Epithelial cell of esophagus (primary cell): ENCODE data around the gene RAD54L2.
"Not testable (repeated sequence)": the region's sequence is repeated elsewhere in the genome, so short reads cannot be mapped to it uniquely, and the experiment has no call there.

ENCODE experiments used
- DNase-seq: peaks from one replicate; pipeline ENCODE4 v3.0.0; 2010; ENCODE audit warnings: low read depth
- H3K4me3 ChIP-seq: 2 replicates; pipeline ENCODE4 v1.5.1; 2011; ENCODE audit warnings: mild to moderate bottlenecking, low read length, control low read depth
- TF ChIP-seq, protein P1 (sequence below): IDR thresholded peaks from 2 replicates; pipeline ENCODE4 v1.5.1; 2011; ENCODE audit warnings: low read depth, mild to moderate bottlenecking, low read length, control low read depth, inconsistent platforms; ENCODE audit not compliant: insufficient read depth; ENCODE audit errors: missing control alignments

RAD54L2 gene

DNA sequence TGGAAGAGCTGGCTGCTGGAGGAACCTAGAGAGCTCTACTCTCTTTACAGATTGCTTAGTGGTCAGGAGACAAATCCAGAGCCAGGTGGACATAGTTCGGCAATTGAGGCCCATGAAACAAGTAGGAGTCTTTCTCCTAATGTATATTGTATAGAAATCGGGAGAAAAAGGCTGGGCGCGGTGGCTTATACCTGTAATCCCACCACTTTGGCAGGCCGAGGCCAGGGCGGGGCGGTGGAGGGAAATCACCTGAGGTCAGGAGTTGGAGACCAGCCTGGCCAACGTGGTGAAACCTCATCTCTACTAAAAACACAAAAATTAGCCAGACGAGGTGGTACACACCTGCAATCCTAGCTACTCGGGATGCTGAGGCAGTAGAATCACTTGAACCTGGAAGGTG is 10.8 kb downstream of the RAD54L2 start:
- no peak for DNase-seq
- TF ChIP-seq, protein P1, sequence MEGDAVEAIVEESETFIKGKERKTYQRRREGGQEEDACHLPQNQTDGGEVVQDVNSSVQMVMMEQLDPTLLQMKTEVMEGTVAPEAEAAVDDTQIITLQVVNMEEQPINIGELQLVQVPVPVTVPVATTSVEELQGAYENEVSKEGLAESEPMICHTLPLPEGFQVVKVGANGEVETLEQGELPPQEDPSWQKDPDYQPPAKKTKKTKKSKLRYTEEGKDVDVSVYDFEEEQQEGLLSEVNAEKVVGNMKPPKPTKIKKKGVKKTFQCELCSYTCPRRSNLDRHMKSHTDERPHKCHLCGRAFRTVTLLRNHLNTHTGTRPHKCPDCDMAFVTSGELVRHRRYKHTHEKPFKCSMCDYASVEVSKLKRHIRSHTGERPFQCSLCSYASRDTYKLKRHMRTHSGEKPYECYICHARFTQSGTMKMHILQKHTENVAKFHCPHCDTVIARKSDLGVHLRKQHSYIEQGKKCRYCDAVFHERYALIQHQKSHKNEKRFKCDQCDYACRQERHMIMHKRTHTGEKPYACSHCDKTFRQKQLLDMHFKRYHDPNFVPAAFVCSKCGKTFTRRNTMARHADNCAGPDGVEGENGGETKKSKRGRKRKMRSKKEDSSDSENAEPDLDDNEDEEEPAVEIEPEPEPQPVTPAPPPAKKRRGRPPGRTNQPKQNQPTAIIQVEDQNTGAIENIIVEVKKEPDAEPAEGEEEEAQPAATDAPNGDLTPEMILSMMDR: no peak
- H3K4me3 ChIP-seq: no peak overlapping the region

DNA sequence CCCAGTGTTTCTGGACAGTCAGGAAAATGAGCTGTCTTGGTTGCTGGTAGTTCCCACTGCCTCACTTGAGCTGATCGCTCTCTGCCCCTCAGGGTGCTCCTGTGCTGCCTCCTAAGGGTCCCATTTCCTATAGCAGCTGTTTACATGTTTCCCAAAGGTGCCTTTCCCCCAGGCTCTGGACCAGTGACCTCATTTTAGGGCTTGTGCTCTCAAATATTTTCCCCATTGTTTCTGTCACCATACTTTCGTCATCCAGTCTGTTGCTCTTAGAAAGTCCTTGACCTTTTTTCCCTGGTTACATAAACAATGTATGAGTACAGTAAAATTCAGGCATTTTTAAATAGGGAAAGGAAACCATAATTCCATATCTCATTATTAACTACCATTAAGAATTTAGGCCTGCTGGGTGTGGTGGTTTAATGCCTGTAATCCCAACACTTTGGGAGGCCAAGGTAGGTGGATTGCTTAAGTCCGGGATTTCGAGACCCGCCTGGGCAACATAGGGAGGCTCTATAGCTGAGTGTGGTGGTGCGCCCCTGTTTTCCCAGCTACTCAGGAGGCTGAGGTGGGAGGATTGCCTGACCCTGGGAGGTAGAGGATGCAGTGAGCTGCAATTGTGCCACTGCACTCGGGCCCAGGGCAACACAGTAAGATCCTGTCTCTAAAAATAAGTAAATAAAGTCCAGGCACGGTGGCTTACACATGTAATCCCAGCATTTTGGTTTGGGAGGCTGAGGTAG is 11.7 kb downstream of the RAD54L2 start:
- TF ChIP-seq, protein P1: no peak
- no peak overlapping the region for H3K4me3 ChIP-seq
- DNase-seq: no peak

DNA sequence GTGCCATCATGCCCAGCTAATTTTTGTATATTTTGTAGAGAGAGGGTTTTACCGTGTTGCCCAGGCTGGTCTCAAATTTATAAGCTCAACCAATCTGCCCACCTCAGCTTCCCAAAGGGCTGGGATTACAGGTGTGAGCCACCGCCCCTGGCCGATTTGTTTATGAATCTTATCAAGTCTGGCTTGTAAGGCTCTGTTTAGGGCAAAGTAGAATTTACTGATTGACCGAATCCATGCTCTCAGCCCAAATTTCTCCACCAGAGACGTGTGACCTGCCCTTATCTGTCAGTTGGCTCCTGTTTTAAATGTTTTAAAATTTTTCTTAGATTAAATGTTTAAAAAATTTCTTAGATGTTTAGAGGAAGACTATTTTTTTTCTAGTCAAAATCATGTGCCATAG is 19.5 kb downstream of the RAD54L2 start:
- TF ChIP-seq, protein P1: no peak
- no peak for DNase-seq
- H3K4me3 ChIP-seq: no peak overlapping the region

DNA sequence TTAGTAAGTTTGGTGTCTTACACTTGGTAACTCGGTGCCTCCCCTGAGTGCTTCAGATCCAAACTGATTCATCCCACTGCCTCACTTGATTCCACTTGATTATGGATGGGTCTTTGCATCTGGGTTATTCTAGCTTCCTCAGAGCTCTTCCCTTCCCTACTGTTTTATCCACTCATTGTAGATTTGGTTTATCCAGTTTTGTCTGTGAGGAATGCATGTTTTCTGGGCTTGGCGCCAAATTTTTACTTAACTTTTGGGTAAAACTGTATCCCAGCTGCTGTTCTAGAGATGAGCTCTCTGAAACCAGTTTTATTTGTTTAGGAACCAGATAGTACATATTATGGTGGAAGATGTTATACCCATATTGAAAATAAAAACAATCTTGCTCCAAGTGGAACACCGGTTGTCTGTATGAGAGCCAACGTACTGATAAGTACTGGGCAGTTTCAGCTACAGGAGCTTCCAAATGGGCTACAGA is 20.9 kb downstream of the RAD54L2 start:
- TF ChIP-seq, protein P1: no peak
- no peak overlapping the region for H3K4me3 ChIP-seq
- no peak for DNase-seq

DNA sequence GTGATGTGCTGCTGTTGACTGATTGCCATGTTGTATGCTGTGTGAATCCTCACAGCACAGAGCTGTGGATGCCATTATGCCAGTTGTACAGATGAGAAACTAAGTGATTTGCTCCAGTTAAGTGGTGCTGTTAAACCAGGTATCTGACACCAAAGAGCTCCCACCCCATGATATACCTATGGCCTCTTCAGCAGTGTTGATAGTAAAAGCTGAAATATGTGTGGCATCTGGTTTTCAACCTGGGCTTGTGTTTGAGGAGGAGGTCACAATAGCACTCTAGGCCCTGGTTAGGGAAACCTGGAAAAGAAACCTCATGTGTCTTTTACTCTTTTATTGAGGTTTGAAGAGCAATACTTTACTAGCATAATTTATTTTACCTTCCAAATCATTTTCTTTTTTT is 21.4 kb downstream of the RAD54L2 start:
- H3K4me3 ChIP-seq: no peak overlapping the region
- TF ChIP-seq, protein P1: no peak
- DNase-seq: no peak

DNA sequence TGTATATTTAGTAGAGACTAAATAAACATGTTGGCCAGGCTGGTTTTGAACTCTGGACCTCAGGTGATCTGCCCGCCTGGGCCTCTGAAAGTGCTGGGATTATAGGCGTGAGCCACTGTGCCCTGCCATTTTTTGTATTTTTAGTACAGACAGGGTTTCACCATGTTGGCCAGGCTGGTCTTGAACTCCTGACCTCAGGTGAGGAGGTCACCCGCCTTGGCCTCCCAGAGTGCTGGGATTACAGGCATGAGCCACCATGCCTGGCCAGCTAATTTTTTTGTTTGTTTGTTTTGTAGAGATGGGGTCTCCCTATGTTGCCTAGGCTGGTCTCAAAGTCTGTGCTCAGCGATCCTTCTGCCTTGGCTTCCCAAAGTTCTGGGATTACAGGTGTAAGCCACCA is 23.9 kb downstream of the RAD54L2 start:
- DNase-seq, H3K4me3 ChIP-seq: not testable (repeated sequence)

DNA sequence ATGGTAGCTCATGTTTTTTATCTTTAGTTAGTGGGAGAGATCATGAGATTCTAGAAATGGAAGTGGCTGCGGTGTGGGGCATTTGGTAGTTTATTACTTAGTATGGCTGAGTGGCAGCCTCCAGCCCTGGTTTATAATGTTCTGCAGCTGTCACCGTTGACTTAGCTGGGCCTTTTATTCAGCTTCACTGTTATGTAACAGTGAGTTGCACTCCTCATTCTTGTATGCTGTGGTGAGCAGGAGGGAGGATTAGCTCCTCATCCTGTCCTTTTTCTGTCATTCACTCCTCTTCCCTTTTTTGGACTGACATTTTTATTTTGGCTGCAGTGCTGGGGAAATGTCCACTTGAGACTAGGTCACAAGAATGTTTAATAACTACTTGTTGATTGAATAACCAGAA is 29.5 kb downstream of the RAD54L2 start:
- no peak for DNase-seq
- TF ChIP-seq, protein P1: no peak
- H3K4me3 ChIP-seq: no peak overlapping the region

DNA sequence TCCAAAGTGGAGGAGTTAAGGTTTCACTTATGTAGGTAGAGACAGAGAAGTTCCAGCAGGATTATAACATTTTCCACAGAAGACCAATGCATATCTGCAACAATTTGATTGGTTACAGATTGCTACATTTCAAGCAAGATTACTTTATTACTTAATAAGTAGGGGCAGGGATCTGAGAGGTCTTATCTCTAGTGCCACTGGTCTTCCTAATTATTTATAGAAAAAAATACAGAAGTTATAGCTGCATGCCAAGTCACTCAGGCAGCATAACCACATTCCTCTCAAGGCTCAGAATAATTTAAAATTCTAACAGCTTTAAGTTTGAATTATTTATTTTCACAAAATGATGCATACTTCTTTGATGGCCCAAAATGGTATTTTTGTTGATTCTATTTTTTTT is 30.5 kb downstream of the RAD54L2 start:
- TF ChIP-seq, protein P1: no peak
- no peak for DNase-seq
- H3K4me3 ChIP-seq: no peak overlapping the region
